Memory B cell (primary cell): Measurements from ENCODE around the gene RRP1.

Experiments
- ATAC-seq: fragments of 150-1000 bp; cut with Tn5 transposase; 2 replicates; pipeline ENCODE4 v1.10.0; 2021; ENCODE audit warnings: low read depth, mild to moderate bottlenecking, moderate library complexity
- DNase-seq, 2 donors: peaks; one replicate each; pipeline ENCODE4 v3.0.0; 2022; ENCODE audit warnings: low spot score in 2 of 2
- H3K27ac Mint-ChIP-seq: one replicate; pipeline ENCODE4 v1.8.0; 2022; ENCODE audit warnings: mild to moderate bottlenecking, moderate library complexity, mixed read lengths
- H3K27me3 Mint-ChIP-seq: one replicate; pipeline ENCODE4 v1.8.0; 2022; ENCODE audit warnings: mixed read lengths
- H3K36me3 Mint-ChIP-seq: one replicate; pipeline ENCODE4 v1.8.0; 2022; ENCODE audit warnings: mild to moderate bottlenecking, mixed read lengths
- H3K4me1 Mint-ChIP-seq: one replicate; pipeline ENCODE4 v1.8.0; 2022; ENCODE audit warnings: mixed read lengths
- H3K4me3 Mint-ChIP-seq: one replicate; pipeline ENCODE4 v1.8.0; 2022; ENCODE audit warnings: mild to moderate bottlenecking, moderate library complexity, mixed read lengths
- H3K9me3 Mint-ChIP-seq: one replicate; pipeline ENCODE4 v1.8.0; 2022; ENCODE audit warnings: mixed read lengths

RRP1 gene

DNA sequence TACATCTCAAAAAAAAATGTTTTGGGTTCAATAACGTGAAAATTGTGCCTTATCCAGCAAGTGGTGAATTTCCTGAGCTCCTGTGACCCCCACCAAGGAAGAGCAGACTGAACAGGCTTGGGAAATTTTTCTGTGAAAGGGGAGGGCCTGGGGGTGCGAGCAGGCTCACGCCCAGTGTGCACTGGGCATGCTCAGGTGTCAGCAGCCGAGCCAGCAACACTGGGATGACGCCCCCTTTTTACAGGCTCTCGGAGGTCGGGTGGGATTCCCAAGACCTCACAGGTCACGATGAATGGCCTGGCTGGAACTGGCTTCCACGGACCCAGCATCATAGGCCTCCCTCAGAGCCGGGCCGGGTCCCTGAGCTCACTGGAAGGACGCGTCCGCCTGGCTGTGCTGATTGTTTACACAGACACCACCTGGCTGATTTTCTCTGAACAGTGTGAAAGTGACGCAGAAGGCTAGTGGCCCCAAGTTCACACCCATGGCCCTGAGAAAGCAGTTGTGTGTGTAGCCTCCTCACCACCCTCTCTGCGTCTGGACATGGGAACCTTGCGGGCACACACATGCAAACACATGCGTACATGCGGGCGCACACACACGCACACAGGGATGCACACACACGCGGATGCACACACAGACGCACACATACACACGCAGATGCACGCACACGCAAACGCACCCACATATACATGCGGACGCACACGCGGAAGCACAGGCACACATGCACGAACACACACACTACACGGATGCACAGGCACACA lies 22.5 kb upstream of the RRP1 start:
- Mint-ChIP-seq H3K4me3 (no peak overlapping the region), H3K4me1 (peaks cover 9% of the 10 kb centered on the region), H3K27ac (no peak overlapping the region), H3K27me3 (peaks cover 4% of the 10 kb centered on the region), H3K9me3 (no peaks in the 10 kb centered on the region), H3K36me3 (peaks cover 4% of the 10 kb centered on the region)
- ATAC-seq: no peak
- DNase-seq: no peak

- H3K4me3 Mint-ChIP-seq: no peak overlapping the region
- ATAC-seq (no peak), DNase-seq (no peak)
- H3K9me3 Mint-ChIP-seq: no peaks in the 10 kb centered on the region
- H3K36me3 Mint-ChIP-seq: peaks cover 4% of the 10 kb centered on the region
- H3K4me1 Mint-ChIP-seq: peaks cover 9% of the 10 kb centered on the region
- peaks cover 4% of the 10 kb centered on the region for H3K27me3 Mint-ChIP-seq
- H3K27ac Mint-ChIP-seq: no peak overlapping the region
Observed at GRCh38 chr21:43767498-43767983, 21.8 kb upstream of the RRP1 start.

- no peaks in the 10 kb centered on the region for H3K9me3 Mint-ChIP-seq
- DNase-seq (no peak), ATAC-seq (no peak)
- H3K27me3 Mint-ChIP-seq: peaks cover 4% of the 10 kb centered on the region
- peaks cover 9% of the 10 kb centered on the region for H3K4me1 Mint-ChIP-seq
- H3K36me3 Mint-ChIP-seq: peaks cover 4% of the 10 kb centered on the region
- no peak overlapping the region for H3K27ac Mint-ChIP-seq
- H3K4me3 Mint-ChIP-seq: no peak overlapping the region
Observed at GRCh38 chr21:43767984-43768867, 21.2 kb upstream of the RRP1 start.

- Mint-ChIP-seq H3K4me3 (no peak overlapping the region), H3K36me3 (peaks cover 9% of the 10 kb centered on the region), H3K4me1 (peaks cover 9% of the 10 kb centered on the region), H3K9me3 (no peaks in the 10 kb centered on the region), H3K27ac (no peak overlapping the region), H3K27me3 (peaks cover 4% of the 10 kb centered on the region)
- DNase-seq (no peak), ATAC-seq (no peak)
Observed at GRCh38 chr21:43768868-43769167, 20.6 kb upstream of the RRP1 start.

GRCh38 chr21:43769325-43769958 lies 19.9 kb upstream of the RRP1 start:
- H3K4me3 Mint-ChIP-seq: no peak overlapping the region
- peaks cover 9% of the 10 kb centered on the region for H3K4me1 Mint-ChIP-seq
- H3K9me3 Mint-ChIP-seq: no peaks in the 10 kb centered on the region
- peak overlapping the region; percentile 12 for H3K27ac Mint-ChIP-seq
- H3K36me3 Mint-ChIP-seq: peaks cover 13% of the 10 kb centered on the region
- ATAC-seq: no peak
- H3K27me3 Mint-ChIP-seq: peaks cover 4% of the 10 kb centered on the region
- no peak for DNase-seq

- Mint-ChIP-seq H3K36me3 (peaks cover 13% of the 10 kb centered on the region), H3K4me3 (no peak overlapping the region), H3K4me1 (peaks cover 9% of the 10 kb centered on the region), H3K9me3 (no peaks in the 10 kb centered on the region), H3K27ac (no peak overlapping the region), H3K27me3 (peaks cover 4% of the 10 kb centered on the region)
- DNase-seq: no peak
- ATAC-seq: no peak
Observed at GRCh38 chr21:43770066-43770655, 19.2 kb upstream of the RRP1 start.

GRCh38 chr21:43771199-43771675 lies 18.1 kb upstream of the RRP1 start:
- DNase-seq (no peak), ATAC-seq (no peak)
- Mint-ChIP-seq H3K4me3 (no peak overlapping the region), H3K36me3 (peaks cover 13% of the 10 kb centered on the region), H3K4me1 (peaks cover 14% of the 10 kb centered on the region), H3K27ac (peak overlapping the region; percentile 18), H3K9me3 (no peaks in the 10 kb centered on the region), H3K27me3 (peaks cover 4% of the 10 kb centered on the region)

- Mint-ChIP-seq H3K27ac (peak overlapping the region; percentile 18), H3K9me3 (no peaks in the 10 kb centered on the region), H3K36me3 (peaks cover 13% of the 10 kb centered on the region), H3K4me1 (peaks cover 14% of the 10 kb centered on the region), H3K27me3 (peaks cover 4% of the 10 kb centered on the region), H3K4me3 (no peak overlapping the region)
- ATAC-seq (no peak), DNase-seq (no peak)
Observed at GRCh38 chr21:43771698-43772424, 17.5 kb upstream of the RRP1 start.

- Mint-ChIP-seq H3K27ac (peak overlapping the region; percentile 31), H3K36me3 (peaks cover 13% of the 10 kb centered on the region), H3K4me1 (peaks cover 14% of the 10 kb centered on the region), H3K4me3 (no peak overlapping the region), H3K9me3 (no peaks in the 10 kb centered on the region), H3K27me3 (peaks cover 4% of the 10 kb centered on the region)
- no peak for DNase-seq
- no peak for ATAC-seq
Observed at GRCh38 chr21:43772425-43772821, 17.0 kb upstream of the RRP1 start.

GRCh38 chr21:43774163-43774562 lies 15.2 kb upstream of the RRP1 start:
- Mint-ChIP-seq H3K9me3 (no peaks in the 10 kb centered on the region), H3K4me3 (no peak overlapping the region), H3K4me1 (peaks cover 19% of the 10 kb centered on the region), H3K27ac (no peak overlapping the region), H3K36me3 (peaks cover 13% of the 10 kb centered on the region), H3K27me3 (no peaks in the 10 kb centered on the region)
- ATAC-seq: no peak
- no peak for DNase-seq

DNA sequence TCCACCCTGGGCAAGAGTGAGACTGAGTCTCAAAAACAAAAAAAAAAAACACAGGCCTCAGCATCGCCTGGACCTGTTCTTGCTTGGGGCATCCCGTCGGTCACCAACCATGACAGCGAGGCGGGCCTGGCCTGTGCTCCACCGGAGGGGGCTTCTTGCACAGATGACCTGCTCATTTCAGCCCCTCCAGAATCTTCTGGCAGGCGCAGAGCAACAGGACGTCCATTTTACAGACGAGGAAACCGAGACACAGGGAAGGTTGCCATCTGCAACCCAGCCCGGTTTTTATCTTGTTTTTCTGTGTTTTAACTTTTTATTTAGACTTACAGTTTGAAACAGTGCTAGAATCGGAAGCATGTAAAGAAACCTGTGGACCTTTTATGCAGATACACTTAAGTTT lies 14.2 kb upstream of the RRP1 start:
- no peak overlapping the region for H3K27ac Mint-ChIP-seq
- H3K9me3 Mint-ChIP-seq: no peaks in the 10 kb centered on the region
- H3K27me3 Mint-ChIP-seq: no peaks in the 10 kb centered on the region
- ATAC-seq (no peak), DNase-seq (no peak)
- H3K4me1 Mint-ChIP-seq: peaks cover 21% of the 10 kb centered on the region
- peaks cover 13% of the 10 kb centered on the region for H3K36me3 Mint-ChIP-seq
- peak overlapping the region; percentile 86 for H3K4me3 Mint-ChIP-seq

GRCh38 chr21:43775795-43776430 lies 13.5 kb upstream of the RRP1 start, which contains the start of gene CSTB:
TSS of gene CSTB (minus strand) at chr21:43776308. CDS start at chr21:43776269, 39 bp downstream.
- no peaks in the 10 kb centered on the region for H3K27me3 Mint-ChIP-seq
- H3K4me3 Mint-ChIP-seq: peak within 1 kb of the TSS; percentile 86
- H3K9me3 Mint-ChIP-seq: no peaks in the 10 kb centered on the region
- peak; percentile 80 for ATAC-seq
- H3K27ac Mint-ChIP-seq: peak within 1 kb of the TSS; percentile 67
- peaks cover 21% of the 10 kb centered on the region for H3K4me1 Mint-ChIP-seq
- peaks cover 13% of the 10 kb centered on the region for H3K36me3 Mint-ChIP-seq
- peak; percentile 66 to 89 for DNase-seq

- no peak overlapping the region for H3K4me3 Mint-ChIP-seq
- ATAC-seq: no peak
- no peaks in the 10 kb centered on the region for H3K9me3 Mint-ChIP-seq
- H3K27ac Mint-ChIP-seq: no peak overlapping the region
- no peaks in the 10 kb centered on the region for H3K27me3 Mint-ChIP-seq
- H3K36me3 Mint-ChIP-seq: peaks cover 11% of the 10 kb centered on the region
- H3K4me1 Mint-ChIP-seq: peaks cover 14% of the 10 kb centered on the region
- no peak for DNase-seq
Observed at GRCh38 chr21:43777953-43778352, 11.4 kb upstream of the RRP1 start.
